GM10266 (cell line): ENCODE results near the gene GAL.

Experiments
- DNase-seq: peaks from one replicate; pipeline ENCODE4 v3.0.0; 2012; ENCODE audit errors: extremely low spot score
- CTCF ChIP-seq: IDR thresholded peaks from 2 replicates; pipeline ENCODE4 v1.5.1; 2012; ENCODE audit warnings: mild to moderate bottlenecking, low read depth; ENCODE audit not compliant: control insufficient read depth, insufficient read depth; ENCODE audit errors: missing control alignments

GAL gene

GRCh38 chr11:68698993-68699392 lies 14.6 kb downstream of the GAL start:
- no peak for DNase-seq
- TF ChIP-seq CTCF, result no peak

- no peak for TF ChIP-seq CTCF
Measured at GRCh38 chr11:68704887-68705286, 20.5 kb downstream of the GAL start.

GRCh38 chr11:68707527-68707926 lies 23.2 kb downstream of the GAL start:
- no peak for DNase-seq
- TF ChIP-seq CTCF, result no peak

More at GRCh38 chr11:68704887-68705286, 20.5 kb downstream of the GAL start:
- DNase-seq, result no peak

- TF ChIP-seq CTCF, result no peak
- no peak for DNase-seq
Measured at GRCh38 chr11:68709062-68709461, 24.7 kb downstream of the GAL start.

GRCh38 chr11:68710409-68710808 lies 26.1 kb downstream of the GAL start:
- no peak for DNase-seq
- TF ChIP-seq CTCF, result no peak

- TF ChIP-seq CTCF, result no peak
- DNase-seq, result no peak
Measured at GRCh38 chr11:68711114-68711513, 26.8 kb downstream of the GAL start.

GRCh38 chr11:68714060-68714856 lies 29.9 kb downstream of the GAL start:
- TF ChIP-seq CTCF, result no peak
- DNase-seq, result no peak
